Measurements from ENCODE around the gene CXCR5. TPM values are rescaled to one million over a fixed set of nuclear protein-coding genes. Genes with fewer than 3 reads are reported as not detected.

The CXCR5 gene
- total and polyA plus RNA-seq, 10 of the 15 experiments (the other 5 are each of a cell fraction or from before 2014, with no cell fraction given), result 0.03 to 0.63 (median 0.25) TPM

DNA sequence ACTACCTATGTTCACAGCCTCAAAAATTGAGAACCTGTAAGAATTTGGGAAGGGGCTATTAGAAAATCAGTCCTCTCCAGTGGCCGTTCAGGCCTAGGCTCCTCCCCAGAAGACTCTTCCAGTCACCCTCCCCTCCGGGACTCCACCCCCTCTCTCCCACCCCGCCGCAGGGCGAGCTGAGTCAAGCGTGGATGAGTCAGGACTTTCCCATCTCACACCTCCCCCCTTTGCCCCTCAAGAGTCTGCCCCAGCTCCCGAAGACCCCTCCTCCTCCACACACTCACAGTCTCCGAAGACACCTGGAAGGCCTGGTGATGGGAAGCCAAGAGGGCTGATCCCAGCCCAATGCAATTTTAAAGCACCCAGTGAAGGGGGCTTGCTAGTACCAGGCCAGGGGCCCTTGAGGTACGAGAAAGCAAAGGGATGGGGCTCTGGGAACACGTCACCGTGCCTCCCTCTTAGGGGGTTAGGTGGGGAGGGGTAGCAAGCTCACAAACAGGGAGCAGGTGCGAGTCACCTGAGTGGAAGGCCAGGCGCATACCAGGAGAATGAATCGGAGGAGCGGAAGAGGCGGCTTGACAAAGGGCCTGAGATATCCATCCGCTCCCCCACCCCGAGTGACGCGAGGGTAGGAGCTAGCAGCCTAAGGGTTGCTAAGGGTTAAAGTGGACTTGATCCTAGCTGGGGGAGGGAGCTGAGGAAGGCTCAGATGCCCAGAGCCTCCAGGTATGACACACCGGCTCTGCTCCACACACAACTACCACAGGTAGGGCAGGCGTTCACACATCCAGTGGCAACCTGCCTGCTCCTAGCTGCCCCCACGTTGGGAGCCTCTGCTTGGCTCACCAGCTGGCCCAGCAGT is 28.4 kb downstream of the CXCR5 start (continued):
- TF ChIP-seq, protein P1, sequence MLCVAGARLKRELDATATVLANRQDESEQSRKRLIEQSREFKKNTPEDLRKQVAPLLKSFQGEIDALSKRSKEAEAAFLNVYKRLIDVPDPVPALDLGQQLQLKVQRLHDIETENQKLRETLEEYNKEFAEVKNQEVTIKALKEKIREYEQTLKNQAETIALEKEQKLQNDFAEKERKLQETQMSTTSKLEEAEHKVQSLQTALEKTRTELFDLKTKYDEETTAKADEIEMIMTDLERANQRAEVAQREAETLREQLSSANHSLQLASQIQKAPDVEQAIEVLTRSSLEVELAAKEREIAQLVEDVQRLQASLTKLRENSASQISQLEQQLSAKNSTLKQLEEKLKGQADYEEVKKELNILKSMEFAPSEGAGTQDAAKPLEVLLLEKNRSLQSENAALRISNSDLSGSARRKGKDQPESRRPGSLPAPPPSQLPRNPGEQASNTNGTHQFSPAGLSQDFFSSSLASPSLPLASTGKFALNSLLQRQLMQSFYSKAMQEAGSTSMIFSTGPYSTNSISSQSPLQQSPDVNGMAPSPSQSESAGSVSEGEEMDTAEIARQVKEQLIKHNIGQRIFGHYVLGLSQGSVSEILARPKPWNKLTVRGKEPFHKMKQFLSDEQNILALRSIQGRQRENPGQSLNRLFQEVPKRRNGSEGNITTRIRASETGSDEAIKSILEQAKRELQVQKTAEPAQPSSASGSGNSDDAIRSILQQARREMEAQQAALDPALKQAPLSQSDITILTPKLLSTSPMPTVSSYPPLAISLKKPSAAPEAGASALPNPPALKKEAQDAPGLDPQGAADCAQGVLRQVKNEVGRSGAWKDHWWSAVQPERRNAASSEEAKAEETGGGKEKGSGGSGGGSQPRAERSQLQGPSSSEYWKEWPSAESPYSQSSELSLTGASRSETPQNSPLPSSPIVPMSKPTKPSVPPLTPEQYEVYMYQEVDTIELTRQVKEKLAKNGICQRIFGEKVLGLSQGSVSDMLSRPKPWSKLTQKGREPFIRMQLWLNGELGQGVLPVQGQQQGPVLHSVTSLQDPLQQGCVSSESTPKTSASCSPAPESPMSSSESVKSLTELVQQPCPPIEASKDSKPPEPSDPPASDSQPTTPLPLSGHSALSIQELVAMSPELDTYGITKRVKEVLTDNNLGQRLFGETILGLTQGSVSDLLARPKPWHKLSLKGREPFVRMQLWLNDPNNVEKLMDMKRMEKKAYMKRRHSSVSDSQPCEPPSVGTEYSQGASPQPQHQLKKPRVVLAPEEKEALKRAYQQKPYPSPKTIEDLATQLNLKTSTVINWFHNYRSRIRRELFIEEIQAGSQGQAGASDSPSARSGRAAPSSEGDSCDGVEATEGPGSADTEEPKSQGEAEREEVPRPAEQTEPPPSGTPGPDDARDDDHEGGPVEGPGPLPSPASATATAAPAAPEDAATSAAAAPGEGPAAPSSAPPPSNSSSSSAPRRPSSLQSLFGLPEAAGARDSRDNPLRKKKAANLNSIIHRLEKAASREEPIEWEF (IDR thresholded peaks at IDR 0.05; ENCODE audit: insufficient replicate concordance, low read depth, low read length), result no peak
- TF ChIP-seq RAD51 (IDR thresholded peaks at IDR 0.05), result no peak
- TF ChIP-seq, protein P2, sequence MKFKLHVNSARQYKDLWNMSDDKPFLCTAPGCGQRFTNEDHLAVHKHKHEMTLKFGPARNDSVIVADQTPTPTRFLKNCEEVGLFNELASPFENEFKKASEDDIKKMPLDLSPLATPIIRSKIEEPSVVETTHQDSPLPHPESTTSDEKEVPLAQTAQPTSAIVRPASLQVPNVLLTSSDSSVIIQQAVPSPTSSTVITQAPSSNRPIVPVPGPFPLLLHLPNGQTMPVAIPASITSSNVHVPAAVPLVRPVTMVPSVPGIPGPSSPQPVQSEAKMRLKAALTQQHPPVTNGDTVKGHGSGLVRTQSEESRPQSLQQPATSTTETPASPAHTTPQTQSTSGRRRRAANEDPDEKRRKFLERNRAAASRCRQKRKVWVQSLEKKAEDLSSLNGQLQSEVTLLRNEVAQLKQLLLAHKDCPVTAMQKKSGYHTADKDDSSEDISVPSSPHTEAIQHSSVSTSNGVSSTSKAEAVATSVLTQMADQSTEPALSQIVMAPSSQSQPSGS (IDR thresholded peaks at IDR 0.05; ENCODE audit: low read length), result no peak
